ENCODE measurements around the gene DPH6.

Gene DPH6

GRCh38 chr15:35540021-35540420, 5.9 kb downstream of the DPH6 start:
- no peak for DNase-seq

GRCh38 chr15:35535365-35535916, 10.5 kb downstream of the DPH6 start:
- DNase-seq: no peak

- no peak for DNase-seq
Observed at GRCh38 chr15:35533130-35534110, 12.5 kb downstream of the DPH6 start.

- DNase-seq: peak; percentile 59
Observed at GRCh38 chr15:35530698-35531097, 15.3 kb downstream of the DPH6 start.

- DNase-seq: no peak
Observed at GRCh38 chr15:35529784-35530183, 16.2 kb downstream of the DPH6 start.

- no peak for DNase-seq
Observed at GRCh38 chr15:35522061-35522460, 23.9 kb downstream of the DPH6 start.

GRCh38 chr15:35519541-35520149, 26.3 kb downstream of the DPH6 start:
- peak; percentile 18 for DNase-seq

GRCh38 chr15:35519052-35519451, 26.9 kb downstream of the DPH6 start:
- no peak for DNase-seq

GRCh38 chr15:35514759-35515158, 31.2 kb downstream of the DPH6 start:
- no peak for DNase-seq

GRCh38 chr15:35507932-35508638, 37.9 kb downstream of the DPH6 start:
- DNase-seq: no peak

GRCh38 chr15:35506272-35506870, 39.6 kb downstream of the DPH6 start:
- DNase-seq: no peak

GRCh38 chr15:35505809-35506208, 40.2 kb downstream of the DPH6 start:
- no peak for DNase-seq

GRCh38 chr15:35505141-35505540, 40.8 kb downstream of the DPH6 start:
- DNase-seq: no peak

- no peak for DNase-seq
Observed at GRCh38 chr15:35499723-35500122, 46.2 kb downstream of the DPH6 start.

- DNase-seq: no peak
Observed at GRCh38 chr15:35496585-35496984, 49.4 kb downstream of the DPH6 start.

- DNase-seq: no peak
Observed at GRCh38 chr15:35495080-35495479, 50.9 kb downstream of the DPH6 start.

GRCh38 chr15:35491999-35492398, 54.0 kb downstream of the DPH6 start:
- DNase-seq: no peak

GRCh38 chr15:35491173-35491572, 54.8 kb downstream of the DPH6 start:
- DNase-seq: no peak

GRCh38 chr15:35490511-35490910, 55.5 kb downstream of the DPH6 start:
- no peak for DNase-seq

GRCh38 chr15:35487417-35487816, 58.5 kb downstream of the DPH6 start:
- DNase-seq: no peak

GRCh38 chr15:35486296-35486695, 59.7 kb downstream of the DPH6 start:
- DNase-seq: no peak

GRCh38 chr15:35485411-35485810, 60.6 kb downstream of the DPH6 start:
- no peak for DNase-seq
